Measurements from ENCODE around the gene ARG2. TPM values are rescaled to one million over a fixed set of nuclear protein-coding genes. Genes with fewer than 3 reads are reported as not detected.

ARG2 gene
- total RNA-seq, 1 donor from 2014 or later: 0.40 TPM

GRCh38 chr14:67633451-67634147 lies 13.9 kb downstream of the ARG2 start:
- Mint-ChIP-seq H3K27me3 (no peaks in the 10 kb centered on the region), H3K27ac (no peak overlapping the region), H3K36me3 (ENCODE audit: low read depth) (peaks cover 2% of the 10 kb centered on the region), H3K9me3 (no peaks in the 10 kb centered on the region), H3K4me1 (no peaks in the 10 kb centered on the region), H3K4me3 (no peak overlapping the region)
- POLR2A ChIA-PET: no interaction called here
- intact Hi-C loops (cut with micrococcal nuclease): loop anchor here (5.0 kb wide), 1 partner anchor 46 kb away; no protein-coding TSS in a partner anchor
- CTCF ChIA-PET: no interaction called here
- TF ChIP-seq CTCF (IDR thresholded peaks at IDR 0.05): no peak
- no peak for ATAC-seq (ENCODE audit: low read depth)
- no peak for DNase-seq

- Mint-ChIP-seq H3K27ac (no peak overlapping the region), H3K4me1 (no peaks in the 10 kb centered on the region), H3K9me3 (no peaks in the 10 kb centered on the region), H3K27me3 (no peaks in the 10 kb centered on the region), H3K4me3 (no peak overlapping the region), H3K36me3 (ENCODE audit: low read depth) (peaks cover 2% of the 10 kb centered on the region)
- no peak for ATAC-seq (ENCODE audit: low read depth)
- no peak for DNase-seq
- ChIA-PET POLR2A (no interaction called here), CTCF (no interaction called here)
- intact Hi-C loops (cut with micrococcal nuclease): no loop called here
- no peak for TF ChIP-seq CTCF (IDR thresholded peaks at IDR 0.05)
These were observed 16.7 kb downstream of the ARG2 start for GRCh38 chr14:67636361-67636919.

- CTCF ChIA-PET: no interaction called here
- peaks cover 2% of the 10 kb centered on the region for H3K36me3 Mint-ChIP-seq (ENCODE audit: low read depth)
- no peak overlapping the region for H3K27ac Mint-ChIP-seq
- no peaks in the 10 kb centered on the region for H3K27me3 Mint-ChIP-seq
- DNase-seq (no peak), ATAC-seq (ENCODE audit: low read depth) (no peak)
- POLR2A ChIA-PET: no interaction called here
- no peak for TF ChIP-seq CTCF (IDR thresholded peaks at IDR 0.05)
- H3K4me1 Mint-ChIP-seq: no peaks in the 10 kb centered on the region
- intact Hi-C loops (cut with micrococcal nuclease): no loop called here
- no peaks in the 10 kb centered on the region for H3K9me3 Mint-ChIP-seq
- H3K4me3 Mint-ChIP-seq: no peak overlapping the region
These were observed 18.9 kb downstream of the ARG2 start for GRCh38 chr14:67638642-67639041.

- ATAC-seq (ENCODE audit: low read depth) (no peak), DNase-seq (no peak)
- Mint-ChIP-seq H3K4me3 (no peak overlapping the region), H3K4me1 (no peaks in the 10 kb centered on the region), H3K9me3 (no peaks in the 10 kb centered on the region), H3K27ac (no peak overlapping the region), H3K36me3 (ENCODE audit: low read depth) (peaks cover 17% of the 10 kb centered on the region), H3K27me3 (no peaks in the 10 kb centered on the region)
- intact Hi-C loops (cut with micrococcal nuclease): no loop called here
- TF ChIP-seq CTCF (IDR thresholded peaks at IDR 0.05): no peak
- CTCF ChIA-PET: no interaction called here
- POLR2A ChIA-PET: no interaction called here
These were observed 21.8 kb downstream of the ARG2 start for GRCh38 chr14:67641480-67641879.

GRCh38 chr14:67641902-67642749 lies 22.4 kb downstream of the ARG2 start:
- intact Hi-C loops (cut with micrococcal nuclease): no loop called here
- Mint-ChIP-seq H3K4me1 (no peaks in the 10 kb centered on the region), H3K36me3 (ENCODE audit: low read depth) (peaks cover 23% of the 10 kb centered on the region), H3K4me3 (no peak overlapping the region), H3K27me3 (no peaks in the 10 kb centered on the region), H3K27ac (no peak overlapping the region), H3K9me3 (no peaks in the 10 kb centered on the region)
- CTCF ChIA-PET: no interaction called here
- ATAC-seq (ENCODE audit: low read depth) (no peak), DNase-seq (no peak)
- POLR2A ChIA-PET: no interaction called here
- no peak for TF ChIP-seq CTCF (IDR thresholded peaks at IDR 0.05)
